Ishikawa (cell line): ENCODE data around the gene NEUROG1.

Experiments used
- CEBPB ChIP-seq: IDR thresholded peaks from 2 replicates; pipeline ENCODE4 v1.6.1; 2012
- CREB1 ChIP-seq: IDR thresholded peaks from 2 replicates; pipeline ENCODE4 v1.6.1; 2012; ENCODE audit warnings: low read depth
- EGR1 ChIP-seq: IDR thresholded peaks from 2 replicates; pipeline ENCODE4 v1.6.1; 2012
- EP300 ChIP-seq: IDR thresholded peaks from 2 replicates; pipeline ENCODE4 v1.6.1; 2012; ENCODE audit warnings: borderline replicate concordance
- FOXM1 ChIP-seq: IDR thresholded peaks from 2 replicates; pipeline ENCODE4 v1.6.1; 2012; ENCODE audit warnings: low read depth, borderline replicate concordance
- NFIC ChIP-seq: IDR thresholded peaks from 2 replicates; pipeline ENCODE4 v1.6.1; 2012
- RAD21 ChIP-seq: IDR thresholded peaks from 2 replicates; pipeline ENCODE4 v1.6.1; 2012; ENCODE audit warnings: low read depth
- TAF1 ChIP-seq: IDR thresholded peaks from 2 replicates; pipeline ENCODE4 v1.6.1; 2012; ENCODE audit warnings: low read depth, mild to moderate bottlenecking
- TCF12 ChIP-seq: IDR thresholded peaks from 2 replicates; pipeline ENCODE4 v1.6.1; 2012; ENCODE audit warnings: low read depth
- TEAD4 ChIP-seq: IDR thresholded peaks from 2 replicates; pipeline ENCODE4 v1.6.1; 2012
- YY1 ChIP-seq: IDR thresholded peaks from 2 replicates; pipeline ENCODE4 v1.6.1; 2012; ENCODE audit warnings: low read depth
- ZBTB7A ChIP-seq: IDR thresholded peaks from 2 replicates; pipeline ENCODE4 v1.6.1; 2012; ENCODE audit warnings: low read depth
- TF ChIP-seq, protein P1 (sequence below): IDR thresholded peaks from 2 replicates; pipeline ENCODE4 v1.6.1; 2012
- TF ChIP-seq, protein P2 (sequence below): IDR thresholded peaks from 2 replicates; pipeline ENCODE4 v1.6.1; 2012
- TF ChIP-seq, protein P3 (sequence below): IDR thresholded peaks from 2 replicates; pipeline ENCODE4 v1.6.1; 2012; ENCODE audit warnings: low read depth, mild to moderate bottlenecking

Gene NEUROG1

DNA sequence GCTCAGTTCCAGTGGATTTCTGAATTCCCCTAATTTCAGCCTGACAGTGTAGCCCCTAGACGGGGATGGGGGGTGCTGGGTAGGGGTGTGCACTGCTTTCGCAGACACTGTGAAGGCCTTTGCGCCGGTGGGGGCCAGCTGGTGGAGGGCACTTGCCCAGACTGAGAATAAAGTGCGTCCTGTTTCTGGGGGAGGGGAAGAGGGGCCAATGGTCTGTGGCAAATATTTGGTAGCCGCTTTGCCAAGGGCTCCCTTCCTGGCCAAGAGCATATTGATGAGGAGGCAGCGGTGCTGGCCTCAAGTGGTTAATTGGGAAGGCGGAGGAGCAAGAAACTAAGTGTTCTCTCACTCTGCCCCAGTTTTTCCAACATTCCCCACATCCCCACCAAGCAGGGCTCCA lies 41.7 kb upstream of the NEUROG1 start:
- TF ChIP-seq EP300 (no peak), ZBTB7A (no peak), RAD21 (no peak), FOXM1 (no peak), CREB1 (no peak)
- TF ChIP-seq, protein P1, sequence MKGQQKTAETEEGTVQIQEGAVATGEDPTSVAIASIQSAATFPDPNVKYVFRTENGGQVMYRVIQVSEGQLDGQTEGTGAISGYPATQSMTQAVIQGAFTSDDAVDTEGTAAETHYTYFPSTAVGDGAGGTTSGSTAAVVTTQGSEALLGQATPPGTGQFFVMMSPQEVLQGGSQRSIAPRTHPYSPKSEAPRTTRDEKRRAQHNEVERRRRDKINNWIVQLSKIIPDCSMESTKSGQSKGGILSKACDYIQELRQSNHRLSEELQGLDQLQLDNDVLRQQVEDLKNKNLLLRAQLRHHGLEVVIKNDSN = no peak

DNA sequence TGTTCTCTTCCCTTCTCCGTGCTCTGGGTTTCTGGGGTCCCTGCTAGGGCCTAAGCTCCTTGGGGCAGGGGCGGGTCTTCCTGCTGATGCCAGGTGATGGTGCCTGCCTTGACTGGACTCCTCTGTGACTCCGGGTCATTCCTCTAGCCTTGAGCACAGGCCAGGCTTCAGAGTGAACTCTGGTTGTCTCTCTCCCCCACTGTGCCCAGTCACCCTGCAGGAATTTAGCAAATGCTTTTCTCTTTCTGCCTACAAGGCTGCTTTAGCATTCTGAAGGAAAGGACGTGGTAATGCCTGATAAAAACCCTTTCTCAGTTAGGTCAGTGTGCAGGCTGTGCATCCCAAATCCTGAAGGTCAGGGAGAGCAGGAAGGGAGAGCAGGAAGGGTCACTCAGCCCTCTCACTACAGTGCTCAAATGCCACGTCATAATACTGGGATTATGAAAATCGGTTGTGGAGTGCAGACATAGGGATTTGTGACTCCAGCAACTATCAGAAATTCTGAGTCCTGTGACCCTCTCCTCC lies 40.4 kb upstream of the NEUROG1 start:
- TF ChIP-seq RAD21 = no peak
- TF ChIP-seq YY1 = no peak
- TF ChIP-seq FOXM1 = no peak
- TF ChIP-seq, protein P2, sequence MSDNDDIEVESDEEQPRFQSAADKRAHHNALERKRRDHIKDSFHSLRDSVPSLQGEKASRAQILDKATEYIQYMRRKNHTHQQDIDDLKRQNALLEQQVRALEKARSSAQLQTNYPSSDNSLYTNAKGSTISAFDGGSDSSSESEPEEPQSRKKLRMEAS = no peak
- TF ChIP-seq EP300 = no peak
- no peak for TF ChIP-seq TCF12
- TF ChIP-seq, protein P1 = no peak
- no peak for TF ChIP-seq TAF1
- no peak for TF ChIP-seq ZBTB7A

DNA sequence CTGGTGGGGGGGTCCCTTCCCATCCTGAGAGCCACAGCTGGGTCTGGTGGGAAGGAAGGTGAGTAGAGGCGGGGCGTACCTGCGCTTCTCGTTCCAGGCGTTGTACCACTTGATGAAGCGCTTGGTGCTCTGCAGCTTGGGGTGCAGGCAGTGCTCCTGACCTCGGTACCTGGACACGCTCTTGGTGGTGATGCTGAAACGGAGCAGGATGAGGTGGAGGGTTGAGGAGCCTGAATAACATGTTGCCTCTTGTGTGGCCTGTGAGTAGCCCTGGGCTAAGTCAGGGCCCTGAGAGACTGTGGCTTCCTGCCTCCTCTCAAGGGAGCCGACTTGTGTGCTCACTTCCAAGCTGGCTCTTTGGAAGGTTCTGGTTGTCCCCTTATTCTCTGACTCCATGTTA lies 38.7 kb upstream of the NEUROG1 start:
- no peak for TF ChIP-seq TCF12
- TF ChIP-seq NFIC = no peak
- TF ChIP-seq FOXM1 = no peak
- no peak for TF ChIP-seq YY1
- no peak for TF ChIP-seq CEBPB

DNA sequence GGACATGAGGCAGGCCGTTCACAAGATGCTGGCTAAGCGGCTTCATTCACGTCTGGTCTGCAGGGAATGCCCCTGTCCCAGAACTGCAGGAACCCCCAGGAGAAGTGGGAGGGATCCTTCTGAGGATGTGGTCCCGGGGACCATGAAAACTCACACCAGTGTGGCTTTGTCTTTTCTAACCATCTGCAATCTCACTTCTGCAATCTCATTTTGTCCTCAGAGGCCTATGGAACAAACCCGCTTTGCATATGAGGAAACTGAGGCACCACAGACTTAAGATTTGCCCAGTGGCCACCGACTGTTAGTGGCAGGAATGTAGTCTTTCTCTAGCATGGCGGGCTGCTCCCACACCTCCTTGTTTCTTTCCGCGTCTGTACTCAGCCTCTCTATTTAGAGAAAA lies 36.1 kb upstream of the NEUROG1 start:
- TF ChIP-seq YY1 (no peak), ZBTB7A (no peak), CEBPB (no peak), TEAD4 (no peak), RAD21 (no peak), CREB1 (no peak), NFIC (no peak), TAF1 (no peak)
- TF ChIP-seq, protein P3, sequence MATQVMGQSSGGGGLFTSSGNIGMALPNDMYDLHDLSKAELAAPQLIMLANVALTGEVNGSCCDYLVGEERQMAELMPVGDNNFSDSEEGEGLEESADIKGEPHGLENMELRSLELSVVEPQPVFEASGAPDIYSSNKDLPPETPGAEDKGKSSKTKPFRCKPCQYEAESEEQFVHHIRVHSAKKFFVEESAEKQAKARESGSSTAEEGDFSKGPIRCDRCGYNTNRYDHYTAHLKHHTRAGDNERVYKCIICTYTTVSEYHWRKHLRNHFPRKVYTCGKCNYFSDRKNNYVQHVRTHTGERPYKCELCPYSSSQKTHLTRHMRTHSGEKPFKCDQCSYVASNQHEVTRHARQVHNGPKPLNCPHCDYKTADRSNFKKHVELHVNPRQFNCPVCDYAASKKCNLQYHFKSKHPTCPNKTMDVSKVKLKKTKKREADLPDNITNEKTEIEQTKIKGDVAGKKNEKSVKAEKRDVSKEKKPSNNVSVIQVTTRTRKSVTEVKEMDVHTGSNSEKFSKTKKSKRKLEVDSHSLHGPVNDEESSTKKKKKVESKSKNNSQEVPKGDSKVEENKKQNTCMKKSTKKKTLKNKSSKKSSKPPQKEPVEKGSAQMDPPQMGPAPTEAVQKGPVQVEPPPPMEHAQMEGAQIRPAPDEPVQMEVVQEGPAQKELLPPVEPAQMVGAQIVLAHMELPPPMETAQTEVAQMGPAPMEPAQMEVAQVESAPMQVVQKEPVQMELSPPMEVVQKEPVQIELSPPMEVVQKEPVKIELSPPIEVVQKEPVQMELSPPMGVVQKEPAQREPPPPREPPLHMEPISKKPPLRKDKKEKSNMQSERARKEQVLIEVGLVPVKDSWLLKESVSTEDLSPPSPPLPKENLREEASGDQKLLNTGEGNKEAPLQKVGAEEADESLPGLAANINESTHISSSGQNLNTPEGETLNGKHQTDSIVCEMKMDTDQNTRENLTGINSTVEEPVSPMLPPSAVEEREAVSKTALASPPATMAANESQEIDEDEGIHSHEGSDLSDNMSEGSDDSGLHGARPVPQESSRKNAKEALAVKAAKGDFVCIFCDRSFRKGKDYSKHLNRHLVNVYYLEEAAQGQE = no peak
- TF ChIP-seq, protein P1 = no peak

DNA sequence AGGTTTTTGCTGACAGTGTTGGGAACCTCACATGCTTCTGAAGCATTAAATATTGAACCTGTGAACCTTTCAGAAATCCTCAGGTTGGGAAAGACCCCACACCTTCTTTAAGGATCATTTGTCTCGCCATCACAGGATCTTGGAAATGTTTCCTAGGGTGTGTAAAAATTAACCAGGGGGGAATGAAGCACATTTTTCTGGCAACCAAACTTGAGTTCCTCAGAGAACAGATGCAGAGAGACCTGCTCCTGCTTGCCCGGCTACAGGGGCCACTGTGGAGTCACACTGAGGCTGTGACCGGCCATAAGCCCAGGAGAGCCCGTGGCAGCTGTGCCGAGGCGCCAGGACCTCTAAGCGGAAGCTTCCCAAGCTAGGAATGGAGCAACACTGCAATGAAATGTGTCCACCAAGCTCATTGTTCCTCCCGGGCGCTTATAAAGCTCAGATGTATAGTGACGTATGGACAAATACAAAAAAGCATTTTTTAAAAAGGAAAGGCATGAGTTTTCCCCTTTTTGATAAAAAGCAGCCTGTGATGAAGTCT lies 35.4 kb upstream of the NEUROG1 start:
- TF ChIP-seq RAD21 = no peak
- TF ChIP-seq EP300 = no peak
- TF ChIP-seq, protein P1 = no peak
- no peak for TF ChIP-seq FOXM1
- no peak for TF ChIP-seq CEBPB
- TF ChIP-seq TCF12 = no peak
- no peak for TF ChIP-seq NFIC
- TF ChIP-seq, protein P3 = no peak
- no peak for TF ChIP-seq CREB1
- no peak for TF ChIP-seq ZBTB7A
- no peak for TF ChIP-seq TEAD4
- TF ChIP-seq EGR1 = no peak
- no peak for TF ChIP-seq YY1
- TF ChIP-seq TAF1 = no peak
- TF ChIP-seq, protein P2 = no peak

DNA sequence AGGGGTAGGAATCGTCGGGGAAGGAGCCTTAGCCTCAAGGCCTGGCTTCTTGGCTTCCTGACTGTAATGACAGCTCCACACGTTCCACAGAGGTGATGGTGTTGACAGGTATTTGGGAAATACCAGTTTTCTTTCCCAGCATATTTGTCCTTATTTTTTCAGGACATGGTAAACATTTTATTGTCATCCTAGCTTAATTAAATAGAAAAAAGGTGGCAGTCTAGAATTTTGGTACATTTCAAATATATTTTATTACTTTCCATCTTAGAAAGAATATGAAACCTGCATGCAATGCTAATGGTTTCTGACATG lies 34.6 kb upstream of the NEUROG1 start:
- TF ChIP-seq TEAD4 (no peak), TCF12 (no peak), CREB1 (no peak), CEBPB (no peak), RAD21 (no peak), EGR1 (no peak), TAF1 (no peak), YY1 (no peak), FOXM1 (no peak), ZBTB7A (no peak), EP300 (no peak), NFIC (no peak)
- TF ChIP-seq, protein P3 = no peak
- TF ChIP-seq, protein P2 = no peak
- TF ChIP-seq, protein P1 = no peak
